CD14-positive monocyte (primary cell): ENCODE results near the gene MICALL1. TPM values are rescaled to one million over a fixed set of nuclear protein-coding genes. Genes with fewer than 3 reads are reported as not detected.

Experiments used
- DNase-seq, 3 donors: peaks; one replicate each; pipeline ENCODE4 v3.0.0-alpha.2; 2011 to 2022
- H2AFZ ChIP-seq: 2 replicates; pipeline ENCODE4 v1.6.0; 2012; ENCODE audit warnings: mild to moderate bottlenecking, low read depth, low read length, inconsistent platforms; ENCODE audit not compliant: insufficient read depth, poor library complexity, severe bottlenecking
- H3K27ac ChIP-seq, 2 donors: 1 replicate in 1 of 2; 2 replicates in 1 of 2; pipeline ENCODE4 v1.5.1; 2012 to 2013; ENCODE audit warnings: low read length in 2 of 2, control low read depth in 1 of 2, inconsistent platforms in 1 of 2, low read depth in 1 of 2, mild to moderate bottlenecking in 1 of 2
- H3K27me3 ChIP-seq, 2 donors: one replicate each; pipeline versions ENCODE4 v1.6.0 to v1.6.1; 2011 to 2013; ENCODE audit warnings: low read length in 2 of 2; ENCODE audit not compliant: control insufficient read depth in 2 of 2, insufficient read depth in 2 of 2
- H3K36me3 ChIP-seq, 2 donors: replicated peaks in 1 of 2; 1 replicate in 1 of 2; 2 replicates in 1 of 2; pipeline versions ENCODE4 v1.5.1 to v1.6.1; 2012 to 2013; ENCODE audit warnings: low read length in 2 of 2, control low read depth in 1 of 2, inconsistent platforms in 1 of 2, mild to moderate bottlenecking in 1 of 2; ENCODE audit not compliant: insufficient read depth in 2 of 2, control insufficient read depth in 1 of 2
- H3K4me1 ChIP-seq, 2 donors: 1 replicate in 1 of 2; 2 replicates in 1 of 2; pipeline versions ENCODE4 v1.5.1 to v1.6.1; 2012 to 2013; ENCODE audit warnings: low read length in 2 of 2, control low read depth in 1 of 2, inconsistent platforms in 1 of 2, mild to moderate bottlenecking in 1 of 2, moderate library complexity in 1 of 2; ENCODE audit not compliant: insufficient read depth in 2 of 2, control insufficient read depth in 1 of 2
- H3K4me2 ChIP-seq: replicated peaks from 2 replicates; pipeline ENCODE3; 2012; ENCODE audit warnings: low read length, moderate library complexity, mild to moderate bottlenecking; ENCODE audit not compliant: poor library complexity, severe bottlenecking; ENCODE audit errors: extremely low read depth
- H3K4me3 ChIP-seq, 3 experiments: fragments of 200-600 bp in 1 of 3; sonication (generic) in 1 of 3; replicated peaks in 1 of 3; 1 replicate in 2 of 3; 2 replicates in 1 of 3; pipeline ENCODE4 v1.5.1; 2011 to 2013; ENCODE audit warnings: low read length in 3 of 3, mild to moderate bottlenecking in 3 of 3, control low read depth in 2 of 3, low read depth in 2 of 3, inconsistent platforms in 1 of 3, moderate library complexity in 1 of 3
- H3K79me2 ChIP-seq: 2 replicates; pipeline ENCODE4 v1.6.0; 2012; ENCODE audit warnings: mild to moderate bottlenecking, control low read depth, inconsistent platforms, low read length, moderate library complexity; ENCODE audit not compliant: insufficient read depth
- H3K9ac ChIP-seq: 2 replicates; pipeline ENCODE4 v1.6.0; 2017; ENCODE audit warnings: low read length, mild to moderate bottlenecking; ENCODE audit not compliant: insufficient read depth, poor library complexity, severe bottlenecking
- H3K9me3 ChIP-seq, 2 donors: replicated peaks in 1 of 2; 1 replicate in 1 of 2; 2 replicates in 1 of 2; pipeline versions ENCODE4 v1.5.1 to v1.6.1; 2012 to 2013; ENCODE audit warnings: low read length in 2 of 2, control low read depth in 1 of 2; ENCODE audit not compliant: control insufficient read depth in 1 of 2, insufficient read depth in 1 of 2
- H4K20me1 ChIP-seq: 2 replicates; pipeline ENCODE4 v1.6.0; 2012; ENCODE audit warnings: mild to moderate bottlenecking, low read length, control low read depth, moderate library complexity; ENCODE audit not compliant: insufficient read depth
- H3K27ac Mint-ChIP-seq, 7 donors: one replicate each; pipeline ENCODE4 v1.8.0; 2020; ENCODE audit warnings: mild to moderate bottlenecking in 7 of 7, mixed read lengths in 7 of 7, moderate library complexity in 6 of 7, inconsistent platforms in 2 of 7
- H3K27me3 Mint-ChIP-seq, 3 donors: one replicate each; pipeline ENCODE4 v1.8.0; 2021 to 2022; ENCODE audit warnings: low read depth in 3 of 3, mild to moderate bottlenecking in 3 of 3, mixed read lengths in 3 of 3, moderate library complexity in 3 of 3, inconsistent platforms in 1 of 3
- H3K36me3 Mint-ChIP-seq, 2 donors: one replicate each; pipeline ENCODE4 v1.8.0; 2020; ENCODE audit warnings: mixed read lengths in 2 of 2, inconsistent platforms in 1 of 2, mild to moderate bottlenecking in 1 of 2
- H3K4me1 Mint-ChIP-seq: one replicate; pipeline ENCODE4 v1.8.0; 2020; ENCODE audit warnings: mild to moderate bottlenecking, mixed read lengths
- H3K4me3 Mint-ChIP-seq, 2 donors: one replicate each; pipeline ENCODE4 v1.8.0; 2020; ENCODE audit warnings: mild to moderate bottlenecking in 2 of 2, mixed read lengths in 2 of 2, moderate library complexity in 1 of 2
- H3K9me3 Mint-ChIP-seq, 7 donors: one replicate each; pipeline ENCODE4 v1.8.0; 2020 to 2022; ENCODE audit warnings: mixed read lengths in 7 of 7, mild to moderate bottlenecking in 6 of 7, moderate library complexity in 6 of 7, inconsistent platforms in 2 of 7
- CTCF ChIP-seq: fragments of 200-600 bp; IDR thresholded peaks from one replicate; pipeline ENCODE4 v1.8.0; 2022; ENCODE audit warnings: antibody characterized with exemption, mild to moderate bottlenecking
- WGBS: methylation state at CpG from one replicate; pipeline ENCODE4 v1.1.5; 2013; ENCODE audit warnings: missing lambda C conversion rate; ENCODE audit not compliant: insufficient coverage; 5-methylcytosine and 5-hydroxymethylcytosine counted together
- intact Hi-C, 2 donors: fragments of 100-400 bp; cut with micrococcal nuclease; formaldehyde crosslinking; loops; one replicate each; pipeline versions ENCODE4 v1.15.0 to v1.15.1; 2023
- polyA plus RNA-seq, 3 donors: library from polyadenylated mRNA; depleted of rRNA in 1 of 3; unstranded in 2 of 3; stranded (reverse) in 1 of 3; fragments of 300-500 nt in 2 of 3; fragments of >200 nt in 1 of 3; fragmentation: Illumina TruSeq in 2 of 3; gene quantifications; 1 replicate in 2 of 3; 2 replicates in 1 of 3; pipeline ENCODE4 v1.2.3, GENCODE V29; 2012 to 2021

MICALL1 gene
- polyA plus RNA-seq, 3 donors = 0.51 to 7.0 (median 1.3) TPM

- Mint-ChIP-seq H3K27ac (peak overlapping the region in 1 of 7 donors; percentile 37), H3K4me1 (no peaks in the 10 kb centered on the region), H3K4me3 (no peak overlapping the region), H3K36me3 (peaks cover 74 to 99% of the 10 kb centered on the region in 2 donors), H3K27me3 (no peaks in the 10 kb centered on the region), H3K9me3 (no peaks in the 10 kb centered on the region)
- Histone ChIP-seq H4K20me1 (peaks cover 62% of the 10 kb centered on the region), H3K27me3 (no peaks in the 10 kb centered on the region), H3K9me3 (no peaks in the 10 kb centered on the region), H3K4me3 (no peak overlapping the region), H3K9ac (no peak overlapping the region), H3K36me3 (peaks cover 84 to 100% of the 10 kb centered on the region in 2 donors), H3K79me2 (no peaks in the 10 kb centered on the region), H2AFZ (no peak overlapping the region), H3K27ac (no peak overlapping the region), H3K4me1 (no peaks in the 10 kb centered on the region), H3K4me2 (no peak overlapping the region)
- 100% methylated on average over 3 of the region's 7 CpGs for whole genome bisulfite sequencing
- DNase-seq = no peak
- intact Hi-C loops = loop anchor here in 1 of 2 donors (5.0 kb wide), 1 partner anchor 324 kb away; no protein-coding TSS in a partner anchor
- TF ChIP-seq CTCF = no peak
Observed at GRCh38 chr22:37860796-37861421, 45.2 kb upstream of the MICALL1 start.

DNA sequence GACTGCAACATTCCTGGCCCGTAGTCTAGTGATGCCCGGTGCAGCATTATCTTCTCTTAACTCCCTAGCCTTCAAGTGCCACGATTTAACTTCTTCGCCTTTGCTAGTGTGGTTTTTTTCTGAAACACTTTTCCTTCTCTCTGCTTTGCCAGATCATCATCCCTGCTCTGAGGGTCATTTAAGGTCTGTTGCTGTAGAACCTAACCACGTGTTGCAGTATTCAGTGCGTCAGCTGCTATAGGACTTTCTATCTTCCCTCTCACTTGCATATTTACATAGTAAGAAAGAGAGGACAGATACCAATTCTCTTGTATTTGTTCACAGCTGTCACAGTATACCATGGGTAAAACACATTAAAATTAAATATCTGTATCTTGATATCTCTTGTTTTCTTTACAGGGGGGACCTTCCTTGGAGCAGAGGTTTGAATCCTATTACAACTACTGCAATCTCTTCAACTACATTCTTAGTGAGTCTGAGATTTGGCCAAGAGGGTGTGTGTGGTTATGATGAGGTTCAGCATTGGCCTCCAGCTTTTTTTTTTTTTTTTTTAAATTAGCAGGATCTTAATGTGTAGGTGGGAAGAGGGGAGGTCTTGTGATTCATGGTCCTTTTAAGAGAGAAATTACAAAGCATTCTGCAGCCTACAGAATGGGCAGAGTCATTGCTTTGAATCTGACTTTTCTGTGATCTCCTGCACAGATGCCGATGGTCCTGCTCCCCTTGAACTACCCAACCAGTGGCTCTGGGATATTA is 43.3 kb upstream of the MICALL1 start:
- intact Hi-C loops = loop anchor here (1.0 to 5.0 kb wide), 3 partner anchors 45 to 325 kb away; no protein-coding TSS in a partner anchor

More for the DNA sequence above, 43.3 kb upstream of the MICALL1 start:
- Histone ChIP-seq H3K9me3 (no peaks in the 10 kb centered on the region), H3K4me2 (no peak overlapping the region), H3K27me3 (no peaks in the 10 kb centered on the region), H4K20me1 (peaks cover 53% of the 10 kb centered on the region), H3K27ac (no peak overlapping the region), H3K9ac (no peak overlapping the region), H3K4me3 (no peak overlapping the region), H3K79me2 (no peaks in the 10 kb centered on the region), H2AFZ (no peak overlapping the region), H3K36me3 (peaks cover 84 to 100% of the 10 kb centered on the region in 2 donors), H3K4me1 (no peaks in the 10 kb centered on the region)
- Mint-ChIP-seq H3K36me3 (peaks cover 77 to 97% of the 10 kb centered on the region in 2 donors), H3K27me3 (no peaks in the 10 kb centered on the region), H3K4me1 (no peaks in the 10 kb centered on the region), H3K9me3 (no peaks in the 10 kb centered on the region), H3K4me3 (no peak overlapping the region), H3K27ac (no peak overlapping the region)
- 100% methylated on average over 2 of the region's 7 CpGs for WGBS
- TF ChIP-seq CTCF = no peak
- no peak for DNase-seq
